AG04449 (cell line): Measurements from ENCODE around the gene CAMK2A.

ENCODE experiments used
- CTCF ChIA-PET: fragments of 350-600 bp; formaldehyde crosslinking; extraction: SDS; loops from one replicate; lab custom pipeline; 2021; ENCODE audit warnings: antibody characterized with exemption; lab: Yijun Ruan, JAX
- POLR2A ChIA-PET: fragments of 400-600, 350-600 bp; formaldehyde crosslinking; extraction: SDS; loops from one replicate; lab custom pipeline; 2020; ENCODE audit warnings: antibody characterized with exemption, inconsistent platforms; lab: Yijun Ruan, JAX
- DNase-seq: peaks from one replicate; pipeline ENCODE4 v3.0.0-alpha.2; 2010; ENCODE audit warnings: low read depth, low spot score
- H3K4me3 ChIP-seq: 2 replicates; pipeline ENCODE4 v1.5.1; 2011; ENCODE audit warnings: low read depth, mild to moderate bottlenecking, control low read depth, low read length
- TF ChIP-seq, protein P1 (sequence below): IDR thresholded peaks from one replicate; pipeline ENCODE4 v1.5.1; 2011; ENCODE audit warnings: mild to moderate bottlenecking, moderate library complexity, low read length, control low read depth, inconsistent platforms; ENCODE audit not compliant: insufficient read depth; ENCODE audit errors: missing control alignments

CAMK2A gene

GRCh38 chr5:150289551-150290390 is at the start of gene CAMK2A:
CAMK2A (minus strand) TSS chr5:150289773; CDS start chr5:150289625, 148 bp downstream.
- TF ChIP-seq, protein P1, sequence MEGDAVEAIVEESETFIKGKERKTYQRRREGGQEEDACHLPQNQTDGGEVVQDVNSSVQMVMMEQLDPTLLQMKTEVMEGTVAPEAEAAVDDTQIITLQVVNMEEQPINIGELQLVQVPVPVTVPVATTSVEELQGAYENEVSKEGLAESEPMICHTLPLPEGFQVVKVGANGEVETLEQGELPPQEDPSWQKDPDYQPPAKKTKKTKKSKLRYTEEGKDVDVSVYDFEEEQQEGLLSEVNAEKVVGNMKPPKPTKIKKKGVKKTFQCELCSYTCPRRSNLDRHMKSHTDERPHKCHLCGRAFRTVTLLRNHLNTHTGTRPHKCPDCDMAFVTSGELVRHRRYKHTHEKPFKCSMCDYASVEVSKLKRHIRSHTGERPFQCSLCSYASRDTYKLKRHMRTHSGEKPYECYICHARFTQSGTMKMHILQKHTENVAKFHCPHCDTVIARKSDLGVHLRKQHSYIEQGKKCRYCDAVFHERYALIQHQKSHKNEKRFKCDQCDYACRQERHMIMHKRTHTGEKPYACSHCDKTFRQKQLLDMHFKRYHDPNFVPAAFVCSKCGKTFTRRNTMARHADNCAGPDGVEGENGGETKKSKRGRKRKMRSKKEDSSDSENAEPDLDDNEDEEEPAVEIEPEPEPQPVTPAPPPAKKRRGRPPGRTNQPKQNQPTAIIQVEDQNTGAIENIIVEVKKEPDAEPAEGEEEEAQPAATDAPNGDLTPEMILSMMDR: no peak
- CTCF ChIA-PET: interaction anchor here (1.1 to 2.0 kb wide), 2 partner anchors 14 to 456 kb away, joined by 3 to 4 read pairs; no protein-coding TSS in a partner anchor
- no peak for DNase-seq
- POLR2A ChIA-PET: interaction anchor here (1.1 kb wide), 2 partner anchors 9 to 15 kb away, joined by 3 read pairs; no protein-coding TSS in a partner anchor
- H3K4me3 ChIP-seq: no peak within 1 kb of the TSS

DNA sequence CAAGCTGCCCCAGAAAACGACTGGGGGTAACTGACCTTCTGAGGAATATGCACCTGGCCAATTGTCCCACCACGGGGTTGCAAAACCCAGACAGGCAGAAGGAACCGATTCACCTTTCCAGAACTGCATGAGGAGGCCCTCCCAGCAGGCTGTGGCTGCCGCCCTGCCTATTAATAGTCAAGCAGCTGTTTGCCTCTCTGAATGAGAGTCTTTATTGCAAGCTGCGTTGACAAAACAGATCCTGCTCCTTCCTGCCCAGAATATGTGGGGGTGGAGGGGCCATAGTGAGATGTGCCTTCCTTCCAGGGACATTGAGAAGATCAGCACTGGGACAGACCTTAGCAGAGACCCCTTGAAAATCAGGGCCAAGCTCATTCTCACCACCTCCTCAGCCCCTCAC is 49.6 kb upstream of the CAMK2A start:
- POLR2A ChIA-PET: no interaction called here
- no peak for DNase-seq
- CTCF ChIA-PET: interaction anchor here (0.9 to 4.9 kb wide), 2 partner anchors 8 to 11 kb away, joined by 3 to 37 read pairs; no protein-coding TSS in a partner anchor
- TF ChIP-seq, protein P1: no peak
- H3K4me3 ChIP-seq: no peak overlapping the region

DNA sequence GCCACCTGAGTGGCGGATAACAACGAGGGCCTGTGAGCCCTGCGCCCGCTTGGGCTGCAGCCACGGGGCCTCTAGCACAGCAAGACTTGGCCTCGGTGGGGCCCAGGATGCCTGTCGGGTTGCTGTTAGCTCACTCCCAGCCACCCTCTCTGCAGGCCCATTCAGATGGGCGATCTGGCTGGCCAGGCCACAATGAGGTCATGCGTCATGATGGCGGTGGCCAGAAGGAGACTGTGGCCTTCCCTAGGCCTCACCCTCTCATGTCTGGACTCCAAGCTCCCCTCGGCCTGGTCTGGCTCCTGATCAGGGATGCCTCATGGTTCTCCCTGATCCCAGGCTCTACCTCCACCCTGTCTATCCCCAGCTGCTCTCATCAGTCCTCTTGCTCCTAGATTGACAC is 49.0 kb upstream of the CAMK2A start:
- CTCF ChIA-PET: interaction anchor here (0.9 to 4.9 kb wide), 2 partner anchors 9 to 12 kb away, joined by 3 to 37 read pairs; no protein-coding TSS in a partner anchor

DNA sequence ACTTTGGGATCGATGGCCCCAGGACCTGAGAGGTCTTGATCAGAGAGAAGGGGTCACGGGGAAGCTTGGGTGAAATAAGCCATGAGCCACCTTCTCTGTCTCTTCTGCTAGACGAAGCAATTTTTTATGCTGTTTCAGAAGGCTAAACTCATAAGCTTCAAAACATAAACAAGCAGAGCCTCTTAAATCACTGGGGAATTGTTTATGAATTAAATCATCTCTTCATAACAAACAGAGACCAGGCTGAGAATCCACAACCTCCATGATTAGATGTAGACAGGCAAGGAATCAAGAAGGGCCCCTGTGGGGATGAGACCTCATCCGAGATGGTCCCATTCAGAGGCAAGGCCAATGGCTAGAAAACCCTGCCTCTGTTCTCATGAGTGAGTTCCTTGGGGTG is 46.2 kb upstream of the CAMK2A start:
- TF ChIP-seq, protein P1: no peak
- CTCF ChIA-PET: interaction anchor here (1.2 to 4.0 kb wide), 4 partner anchors 12 to 101 kb away, joined by 3 to 26 read pairs (median 3); no protein-coding TSS in a partner anchor
- no peak overlapping the region for H3K4me3 ChIP-seq
- POLR2A ChIA-PET: no interaction called here
- DNase-seq: no peak

More for the DNA sequence above, 49.0 kb upstream of the CAMK2A start:
- no peak for DNase-seq
- no peak overlapping the region for H3K4me3 ChIP-seq
- TF ChIP-seq, protein P1: no peak
- POLR2A ChIA-PET: no interaction called here

DNA sequence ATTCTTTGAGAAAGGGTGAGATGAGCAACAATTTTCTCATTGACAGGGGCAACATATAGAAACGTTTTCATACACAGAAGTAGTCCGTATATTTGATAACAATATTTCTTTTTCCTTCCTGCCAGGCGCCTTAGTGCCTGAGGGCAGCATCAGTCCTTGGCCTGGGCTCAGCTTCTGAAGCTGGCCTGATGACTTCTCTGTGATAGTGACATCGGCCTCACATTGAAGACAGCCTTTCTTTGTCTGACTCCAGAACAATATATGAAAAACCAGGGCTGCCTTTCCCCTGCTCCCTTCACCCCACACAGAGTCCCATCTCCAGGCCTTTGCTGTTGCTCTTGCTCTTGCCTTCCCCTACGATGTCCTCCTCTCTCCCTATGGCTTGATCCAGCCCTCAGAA is 43.8 kb upstream of the CAMK2A start:
- no peak for DNase-seq
- ChIA-PET POLR2A (no interaction called here), CTCF (interaction anchor here (0.8 to 2.0 kb wide), 2 partner anchors 13 to 102 kb away, joined by 3 to 5 read pairs; no protein-coding TSS in a partner anchor)
- no peak overlapping the region for H3K4me3 ChIP-seq
- TF ChIP-seq, protein P1: no peak
